Tibial artery (tissue), 4 donors: Measurements from ENCODE around the gene RALBP1.
"Not testable (repeated sequence)": the region's sequence is repeated elsewhere in the genome, so short reads cannot be mapped to it uniquely, and the experiment has no call there.

Experiments used
- DNase-seq, 2 donors: peaks; one replicate each; pipeline ENCODE4 v3.0.0-alpha.2; 2019
- H3K27ac ChIP-seq, 2 donors: fragments of 200-600 bp; sonication (generic) in 1 of 2; 1 replicate in 1 of 2; 2 replicates in 1 of 2; pipeline ENCODE4 v1.5.1; 2018 to 2019; ENCODE audit warnings: mild to moderate bottlenecking in 1 of 2
- H3K27me3 ChIP-seq, 2 donors: fragments of 200-600 bp; sonication (generic) in 1 of 2; one replicate each; pipeline versions ENCODE4 v1.5.1 to v1.6.0; 2016 to 2019
- H3K36me3 ChIP-seq, 3 donors: fragments of 200-600 bp; sonication (generic) in 2 of 3; one replicate each; pipeline ENCODE4 v1.5.1; 2016 to 2019; ENCODE audit warnings: mild to moderate bottlenecking in 2 of 3
- H3K4me1 ChIP-seq, 4 donors: fragments of 200-600 bp; sonication (generic) in 2 of 4; 1 replicate in 3 of 4; 2 replicates in 1 of 4; pipeline ENCODE4 v1.5.1; 2016 to 2019
- H3K4me3 ChIP-seq, 2 donors: fragments of 200-600 bp; sonication (generic) in 1 of 2; 1 replicate in 1 of 2; 2 replicates in 1 of 2; pipeline ENCODE4 v1.5.1; 2018 to 2019; ENCODE audit warnings: mild to moderate bottlenecking in 2 of 2
- H3K9me3 ChIP-seq, 3 donors: fragments of 200-600 bp; sonication (generic) in 1 of 3; one replicate each; pipeline ENCODE4 v1.5.1; 2016 to 2019
- CTCF ChIP-seq, 2 experiments: fragments of 200-600 bp in 1 of 2; fragments of 450-650 bp in 1 of 2; IDR thresholded peaks; one replicate each; pipeline ENCODE4 v1.5.1; 2017 to 2019; ENCODE audit warnings: antibody characterized with exemption in 2 of 2, mild to moderate bottlenecking in 1 of 2, moderate library complexity in 1 of 2
- intact Hi-C: fragments of 100-400 bp; cut with DNase I; formaldehyde crosslinking; loops from one replicate; pipeline ENCODE4 v1.15.0; 2023; ENCODE audit warnings: low total_unique reads

RALBP1 gene

DNA sequence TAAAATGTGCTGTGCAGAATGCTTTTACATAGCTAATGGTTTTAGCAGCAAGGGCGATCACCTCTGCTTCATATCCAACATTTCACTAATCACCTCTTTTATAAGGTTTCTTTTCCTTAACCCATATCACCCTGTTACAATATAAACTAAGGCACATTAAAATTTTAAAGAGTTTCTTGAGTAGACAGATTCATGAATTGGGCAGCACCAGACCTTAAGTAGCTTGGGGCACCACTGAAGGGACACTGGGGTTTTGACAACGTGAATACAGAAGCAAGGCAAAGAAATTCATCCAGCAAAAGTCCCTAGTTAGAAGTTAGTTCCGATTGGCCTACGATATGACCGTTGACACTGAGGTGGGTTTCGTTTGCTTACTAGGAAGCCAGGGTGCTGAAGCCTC, 44.0 kb upstream of the RALBP1 start:
- intact Hi-C loops = no loop called here
- DNase-seq = no peak
- no peaks in the 10 kb centered on the region for H3K27me3 ChIP-seq
- H3K9me3 ChIP-seq = no peaks in the 10 kb centered on the region
- H3K4me1 ChIP-seq = no peaks in the 10 kb centered on the region
- H3K4me3 ChIP-seq = no peak overlapping the region
- H3K36me3 ChIP-seq = no peaks in the 10 kb centered on the region
- no peak for TF ChIP-seq CTCF (IDR thresholded peaks at IDR 0.05)
- no peak overlapping the region for H3K27ac ChIP-seq

DNA sequence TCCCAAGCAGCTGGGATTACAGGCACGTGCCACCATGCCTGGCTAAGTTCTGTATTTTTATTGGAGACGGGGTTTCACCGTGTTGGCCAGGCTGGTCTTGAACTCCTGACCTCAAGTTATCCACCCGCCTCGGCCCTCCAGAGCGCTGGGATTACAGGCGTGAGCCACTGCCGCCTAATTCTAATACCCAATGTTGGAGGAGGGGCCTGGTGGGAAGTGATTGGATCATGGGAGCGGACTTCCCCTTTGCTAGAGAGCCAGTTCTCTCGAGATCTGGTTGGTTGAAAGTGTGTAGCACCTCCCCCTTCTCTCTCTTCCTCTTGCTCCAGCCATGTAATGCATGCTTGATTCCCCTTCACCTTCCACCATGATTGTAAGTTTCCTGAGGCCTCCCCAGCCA, 42.2 kb upstream of the RALBP1 start:
- H3K4me3 ChIP-seq, DNase-seq, H3K27me3 ChIP-seq, H3K27ac ChIP-seq, H3K4me1 ChIP-seq, H3K9me3 ChIP-seq, intact Hi-C loops, H3K36me3 ChIP-seq: not testable (repeated sequence)

- no peak overlapping the region for H3K4me3 ChIP-seq
- no peak for TF ChIP-seq CTCF (IDR thresholded peaks at IDR 0.05)
- no peaks in the 10 kb centered on the region for H3K36me3 ChIP-seq
- H3K9me3 ChIP-seq = no peaks in the 10 kb centered on the region
- no peaks in the 10 kb centered on the region for H3K27me3 ChIP-seq
- DNase-seq = no peak
- peaks cover 0 to 6% (median 2%) of the 10 kb centered on the region in 4 donors for H3K4me1 ChIP-seq
- intact Hi-C loops = no loop called here
- no peak overlapping the region for H3K27ac ChIP-seq
Measured at GRCh38 chr18:9433671-9434121, 41.6 kb upstream of the RALBP1 start.

DNA sequence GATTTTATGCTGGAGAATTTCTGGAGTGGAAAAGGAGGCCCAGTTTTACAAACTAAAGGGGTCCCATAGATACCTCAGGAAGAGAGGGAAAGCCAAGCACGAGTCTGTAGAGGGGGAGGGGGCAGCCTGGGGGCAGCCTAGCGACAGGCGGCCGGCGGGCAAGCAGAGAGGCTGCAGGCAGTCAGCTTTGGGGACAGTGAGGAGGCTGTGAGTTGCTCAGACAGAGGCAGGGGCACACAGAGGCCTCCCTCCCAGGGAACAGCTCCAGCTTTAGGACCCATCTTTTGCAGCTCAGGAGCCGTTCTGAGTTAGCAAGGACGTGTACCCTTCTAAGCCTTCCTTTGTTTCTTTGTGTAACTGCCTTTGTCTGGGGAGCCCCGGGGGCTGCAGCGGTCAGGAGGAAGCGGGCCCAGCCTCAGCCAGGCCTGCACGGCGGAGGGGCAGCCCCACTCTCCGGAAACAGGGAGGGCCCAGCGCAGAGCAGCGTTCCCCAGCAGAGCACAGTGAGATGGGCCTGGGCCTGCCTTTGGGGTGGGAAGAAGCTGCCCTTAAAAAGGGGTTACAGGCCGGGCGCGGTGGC, 41.1 kb upstream of the RALBP1 start:
- TF ChIP-seq CTCF (IDR thresholded peaks at IDR 0.05) = no peak
- Histone ChIP-seq H3K36me3 (no peaks in the 10 kb centered on the region), H3K27me3 (no peaks in the 10 kb centered on the region), H3K27ac (no peak overlapping the region), H3K4me3 (no peak overlapping the region), H3K9me3 (no peaks in the 10 kb centered on the region), H3K4me1 (peaks cover 0 to 6% (median 2%) of the 10 kb centered on the region in 4 donors)
- intact Hi-C loops = no loop called here
- DNase-seq = no peak

GRCh38 chr18:9435041-9435440, 40.3 kb upstream of the RALBP1 start:
- no peaks in the 10 kb centered on the region for H3K36me3 ChIP-seq
- no peak overlapping the region for H3K4me3 ChIP-seq
- H3K27me3 ChIP-seq = no peaks in the 10 kb centered on the region
- DNase-seq = no peak
- no peaks in the 10 kb centered on the region for H3K9me3 ChIP-seq
- H3K27ac ChIP-seq = no peak overlapping the region
- intact Hi-C loops = no loop called here
- no peak for TF ChIP-seq CTCF (IDR thresholded peaks at IDR 0.05)
- H3K4me1 ChIP-seq = peaks cover 0 to 6% (median 2%) of the 10 kb centered on the region in 4 donors

DNA sequence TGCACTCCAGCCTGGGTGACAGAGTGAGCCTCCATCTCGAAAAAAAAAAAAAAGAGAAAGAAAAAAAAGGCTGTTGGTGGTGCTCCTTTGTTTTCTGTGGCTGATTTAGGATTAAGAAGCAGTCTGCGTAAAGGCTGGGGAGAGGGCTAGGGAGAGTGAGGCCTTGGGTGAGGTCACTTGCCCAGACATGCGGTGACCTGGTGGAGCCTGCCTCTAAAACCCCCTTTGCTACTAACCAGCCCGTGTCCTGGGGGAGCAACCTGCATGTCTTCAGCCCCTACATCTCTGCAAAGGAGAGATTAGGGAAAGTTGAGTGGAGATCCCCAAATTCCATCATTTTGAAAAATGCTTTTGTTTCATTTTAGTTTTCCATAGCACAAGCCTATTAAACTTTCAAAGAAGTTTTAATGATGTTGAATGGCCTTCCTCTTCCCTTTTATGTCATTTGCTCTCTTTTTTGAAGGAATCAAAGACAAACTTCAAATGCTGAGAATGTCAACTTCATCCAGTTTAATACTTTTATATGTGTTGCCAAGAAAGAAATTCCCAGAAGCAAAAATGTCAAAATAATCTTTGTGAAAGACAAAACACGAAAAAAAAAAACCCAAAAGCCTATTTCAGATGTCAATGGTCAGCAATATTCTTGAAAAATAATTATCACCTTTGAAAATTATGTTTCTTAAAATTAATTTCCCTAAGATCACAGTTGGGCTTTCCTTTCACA, 38.9 kb upstream of the RALBP1 start:
- no peak overlapping the region for H3K4me3 ChIP-seq
- H3K27ac ChIP-seq = no peak overlapping the region
- peaks cover 0 to 6% (median 2%) of the 10 kb centered on the region in 4 donors for H3K4me1 ChIP-seq
- no peaks in the 10 kb centered on the region for H3K36me3 ChIP-seq
- no peaks in the 10 kb centered on the region for H3K27me3 ChIP-seq
- TF ChIP-seq CTCF (IDR thresholded peaks at IDR 0.05) = no peak
- DNase-seq = no peak
- intact Hi-C loops = no loop called here
- H3K9me3 ChIP-seq = no peaks in the 10 kb centered on the region
